Keratinocyte (primary cell): Measurements from ENCODE around the gene WASF3. TPM values are rescaled to one million over a fixed set of nuclear protein-coding genes. Genes with fewer than 3 reads are reported as not detected.

Source experiments
- DNase-seq: peaks from one replicate; pipeline ENCODE4 v3.0.0-alpha.2; 2011; ENCODE audit warnings: low read depth, missing footprints, low spot score
- FAIRE-seq: peaks from 2 replicates; lab custom pipeline; 2011; peaks lifted over from hg19 to GRCh38; lab: Jason Lieb, UNC
- H2AFZ ChIP-seq: 2 replicates; pipeline ENCODE4 v1.6.0; 2012; ENCODE audit warnings: low read length, control low read depth, inconsistent platforms; ENCODE audit not compliant: control insufficient read depth
- H3K27ac ChIP-seq: 2 replicates; pipeline ENCODE4 v1.5.1; 2011; ENCODE audit warnings: low read length; ENCODE audit not compliant: control insufficient read depth, insufficient read depth
- H3K27me3 ChIP-seq: 3 replicates; pipeline ENCODE4 v1.6.0; 2011; ENCODE audit warnings: low read length; ENCODE audit not compliant: control insufficient read depth, insufficient read depth; ENCODE audit errors: extremely low read depth
- H3K36me3 ChIP-seq, 2 experiments: 2 replicates in 1 of 2; 3 replicates in 1 of 2; pipeline ENCODE4 v1.5.1; 2011; ENCODE audit warnings: low read length in 2 of 2, mild to moderate bottlenecking in 1 of 2; ENCODE audit not compliant: control insufficient read depth in 2 of 2, insufficient read depth in 2 of 2; ENCODE audit errors: extremely low read depth in 1 of 2
- H3K4me1 ChIP-seq: 3 replicates; pipeline ENCODE4 v1.5.1; 2011; ENCODE audit warnings: low read length; ENCODE audit not compliant: control insufficient read depth, insufficient read depth; ENCODE audit errors: extremely low read depth
- H3K4me2 ChIP-seq: 3 replicates; pipeline ENCODE4 v1.6.0; 2011; ENCODE audit warnings: low read depth, low read length; ENCODE audit not compliant: control insufficient read depth, insufficient read depth; ENCODE audit errors: extremely low read depth
- H3K4me3 ChIP-seq, 3 experiments: fragments of 200-600 bp in 1 of 3; sonication (generic) in 1 of 3; 2 replicates in 2 of 3; 3 replicates in 1 of 3; pipeline ENCODE4 v1.5.1; 2011 to 2016; ENCODE audit warnings: low read length in 3 of 3, mild to moderate bottlenecking in 3 of 3, control low read depth in 2 of 3, inconsistent platforms in 1 of 3, low read depth in 1 of 3, mixed read lengths in 1 of 3, mixed run types in 1 of 3, moderate library complexity in 1 of 3; ENCODE audit not compliant: control insufficient read depth in 2 of 3, insufficient read depth in 2 of 3; ENCODE audit errors: extremely low read depth in 1 of 3
- H3K79me2 ChIP-seq: 2 replicates; pipeline ENCODE4 v1.6.0; 2012; ENCODE audit warnings: low read length; ENCODE audit not compliant: control insufficient read depth, insufficient read depth
- H3K9ac ChIP-seq: 3 replicates; pipeline ENCODE4 v1.6.0; 2011; ENCODE audit warnings: low read length; ENCODE audit not compliant: control insufficient read depth, insufficient read depth; ENCODE audit errors: extremely low read depth
- H3K9me1 ChIP-seq: 3 replicates; pipeline ENCODE4 v1.6.0; 2011; ENCODE audit warnings: low read length; ENCODE audit not compliant: control insufficient read depth, insufficient read depth; ENCODE audit errors: extremely low read depth
- H3K9me3 ChIP-seq: 2 replicates; pipeline ENCODE4 v1.5.1; 2012; ENCODE audit warnings: low read depth, low read length; ENCODE audit not compliant: control insufficient read depth
- H4K20me1 ChIP-seq: 3 replicates; pipeline ENCODE4 v1.6.0; 2011; ENCODE audit warnings: low read length; ENCODE audit not compliant: control insufficient read depth, insufficient read depth; ENCODE audit errors: extremely low read depth
- EZH2 ChIP-seq: IDR thresholded peaks from one replicate; pipeline ENCODE4 v1.6.1; 2012; ENCODE audit warnings: inconsistent platforms, mild to moderate bottlenecking, low read length, moderate library complexity
- dilution Hi-C: fragments of 300-500 bp; cut with MboI; formaldehyde crosslinking; loops from one replicate; pipeline ENCODE4 v1.7.0; 2020; ENCODE audit warnings: low sequenced_read_pairs; ENCODE audit not compliant: extremely low pct_ligation_motif_present
- polyA plus RNA-seq, 5 experiments: library from polyadenylated mRNA; depleted of rRNA in 3 of 5; stranded (reverse) in 3 of 5; stranded (forward) in 1 of 5; unstranded in 1 of 5; fragments of >200 nt; gene quantifications; 1 replicate in 1 of 5; 2 replicates in 3 of 5; 3 replicates in 1 of 5; pipeline versions ENCODE4 v1.2.1 to v1.2.3, GENCODE V29; 2011 to 2012; ENCODE audit warnings: missing spikeins in 2 of 5, low read depth in 1 of 5, low replicate concordance in 1 of 5
- TF ChIP-seq, protein P1 (sequence below), 3 experiments: IDR thresholded peaks in 1 of 3; conservative IDR thresholded peaks in 1 of 3; optimal IDR thresholded peaks in 1 of 3; 2 replicates in 2 of 3; 3 replicates in 1 of 3; pipeline versions ENCODE3 to v1.5.1; 2011; ENCODE audit warnings: low read length in 3 of 3, mild to moderate bottlenecking in 3 of 3, moderate library complexity in 2 of 3, control low read depth in 1 of 3, inconsistent platforms in 1 of 3; ENCODE audit not compliant: insufficient read depth in 2 of 3; ENCODE audit errors: extremely low read depth in 1 of 3

The WASF3 gene
- polyA plus RNA-seq, 1 donor (not counting 4 experiments of a cell fraction or from before 2014, with no cell fraction given): 6.3 TPM

DNA sequence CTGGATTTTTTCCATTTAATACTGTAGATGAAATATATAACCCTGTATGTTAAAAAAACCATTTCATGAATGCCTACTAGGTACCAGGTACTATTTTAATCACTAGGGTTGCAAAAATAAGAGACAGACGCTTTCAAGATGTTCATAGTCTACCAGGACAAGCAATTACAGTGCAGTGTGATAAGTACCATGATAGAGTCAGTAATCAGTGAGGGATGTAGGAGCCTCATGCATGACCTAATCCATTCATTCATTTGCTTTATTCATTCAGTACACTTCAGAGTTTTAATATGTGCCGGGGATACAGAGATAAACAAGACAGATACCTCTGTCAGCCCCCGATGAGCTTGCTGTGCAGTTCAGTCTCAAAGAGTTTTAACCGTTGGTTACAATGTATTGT is 3.0 kb downstream of the WASF3 start:
- Histone ChIP-seq H3K9ac (no peak overlapping the region), H3K27ac (no peak overlapping the region), H3K79me2 (peaks cover 8% of the 10 kb centered on the region), H3K9me1 (no peaks in the 10 kb centered on the region), H3K36me3 (no peaks in the 10 kb centered on the region), H3K4me1 (peaks cover 9% of the 10 kb centered on the region), H3K27me3 (no peaks in the 10 kb centered on the region), H4K20me1 (no peaks in the 10 kb centered on the region), H3K4me3 (no peak overlapping the region), H2AFZ (no peak overlapping the region), H3K9me3 (no peaks in the 10 kb centered on the region), H3K4me2 (no peak overlapping the region)
- FAIRE-seq: no peak
- dilution Hi-C loops: no loop called here
- TF ChIP-seq, protein P1, sequence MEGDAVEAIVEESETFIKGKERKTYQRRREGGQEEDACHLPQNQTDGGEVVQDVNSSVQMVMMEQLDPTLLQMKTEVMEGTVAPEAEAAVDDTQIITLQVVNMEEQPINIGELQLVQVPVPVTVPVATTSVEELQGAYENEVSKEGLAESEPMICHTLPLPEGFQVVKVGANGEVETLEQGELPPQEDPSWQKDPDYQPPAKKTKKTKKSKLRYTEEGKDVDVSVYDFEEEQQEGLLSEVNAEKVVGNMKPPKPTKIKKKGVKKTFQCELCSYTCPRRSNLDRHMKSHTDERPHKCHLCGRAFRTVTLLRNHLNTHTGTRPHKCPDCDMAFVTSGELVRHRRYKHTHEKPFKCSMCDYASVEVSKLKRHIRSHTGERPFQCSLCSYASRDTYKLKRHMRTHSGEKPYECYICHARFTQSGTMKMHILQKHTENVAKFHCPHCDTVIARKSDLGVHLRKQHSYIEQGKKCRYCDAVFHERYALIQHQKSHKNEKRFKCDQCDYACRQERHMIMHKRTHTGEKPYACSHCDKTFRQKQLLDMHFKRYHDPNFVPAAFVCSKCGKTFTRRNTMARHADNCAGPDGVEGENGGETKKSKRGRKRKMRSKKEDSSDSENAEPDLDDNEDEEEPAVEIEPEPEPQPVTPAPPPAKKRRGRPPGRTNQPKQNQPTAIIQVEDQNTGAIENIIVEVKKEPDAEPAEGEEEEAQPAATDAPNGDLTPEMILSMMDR (optimal IDR thresholded peaks at IDR 0.05 in 1 of 3, IDR thresholded peaks at IDR 0.05 in 1 of 3, conservative IDR thresholded peaks at IDR 0.05 in 1 of 3; ENCODE audit: extremely low read depth in 1 of 3, insufficient read depth in 2 of 3, low read length in 3 of 3): no peak
- no peak for TF ChIP-seq EZH2
- DNase-seq: no peak

DNA sequence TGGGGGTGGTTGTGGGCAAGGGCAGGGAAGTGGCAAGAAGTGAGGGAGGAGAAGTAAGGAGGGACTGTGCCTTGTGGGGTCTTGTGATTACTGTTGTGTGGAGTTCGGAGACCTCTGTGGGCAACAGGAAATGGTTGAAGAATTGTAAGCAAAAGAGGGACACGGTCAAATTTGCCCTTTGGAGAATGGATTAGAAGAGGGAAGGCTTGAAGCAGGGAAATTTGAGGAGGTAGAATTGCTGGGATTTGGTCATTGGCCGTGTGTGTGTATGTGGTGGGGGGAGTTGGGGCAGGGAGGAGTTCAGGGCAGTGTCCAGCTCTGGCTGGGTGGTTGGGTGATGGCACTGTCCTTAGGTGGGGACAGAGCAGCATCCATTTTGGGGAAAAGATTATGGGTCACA is 3.6 kb downstream of the WASF3 start:
- dilution Hi-C loops: no loop called here
- H3K4me1 ChIP-seq: peaks cover 9% of the 10 kb centered on the region
- no peaks in the 10 kb centered on the region for H3K27me3 ChIP-seq
- no peak overlapping the region for H3K9ac ChIP-seq
- FAIRE-seq: no peak
- DNase-seq: no peak
- peaks cover 8% of the 10 kb centered on the region for H3K79me2 ChIP-seq
- TF ChIP-seq, protein P1 (optimal IDR thresholded peaks at IDR 0.05 in 1 of 3, IDR thresholded peaks at IDR 0.05 in 1 of 3, conservative IDR thresholded peaks at IDR 0.05 in 1 of 3; ENCODE audit: extremely low read depth in 1 of 3, insufficient read depth in 2 of 3, low read length in 3 of 3): no peak
- H4K20me1 ChIP-seq: no peaks in the 10 kb centered on the region
- H3K36me3 ChIP-seq: no peaks in the 10 kb centered on the region
- H3K9me3 ChIP-seq: no peaks in the 10 kb centered on the region
- no peak overlapping the region for H3K4me2 ChIP-seq
- no peak overlapping the region for H3K27ac ChIP-seq
- no peak overlapping the region for H3K4me3 ChIP-seq
- no peaks in the 10 kb centered on the region for H3K9me1 ChIP-seq
- no peak overlapping the region for H2AFZ ChIP-seq
